ENCODE results near the gene PTCD3.

The PTCD3 gene

DNA sequence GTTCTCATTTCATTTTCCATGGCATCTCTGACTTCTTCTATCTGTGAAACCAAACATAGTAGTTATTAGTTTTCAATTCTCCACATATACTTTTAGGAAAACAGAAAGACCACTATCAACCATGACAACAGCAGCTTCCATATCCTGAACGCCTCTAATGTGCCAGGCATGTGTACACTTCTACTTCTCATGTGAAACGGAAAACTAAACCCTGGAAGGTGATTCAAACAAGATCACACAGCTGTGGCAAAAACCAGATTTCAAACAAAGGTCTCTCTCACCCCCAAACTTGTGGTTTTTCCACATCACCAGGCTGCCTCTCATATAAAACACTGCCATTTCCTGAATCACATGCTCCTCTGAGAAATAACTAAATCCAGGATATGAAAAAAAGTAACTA, 41.8 kb downstream of the PTCD3 start:
- no peak for DNase-seq

DNA sequence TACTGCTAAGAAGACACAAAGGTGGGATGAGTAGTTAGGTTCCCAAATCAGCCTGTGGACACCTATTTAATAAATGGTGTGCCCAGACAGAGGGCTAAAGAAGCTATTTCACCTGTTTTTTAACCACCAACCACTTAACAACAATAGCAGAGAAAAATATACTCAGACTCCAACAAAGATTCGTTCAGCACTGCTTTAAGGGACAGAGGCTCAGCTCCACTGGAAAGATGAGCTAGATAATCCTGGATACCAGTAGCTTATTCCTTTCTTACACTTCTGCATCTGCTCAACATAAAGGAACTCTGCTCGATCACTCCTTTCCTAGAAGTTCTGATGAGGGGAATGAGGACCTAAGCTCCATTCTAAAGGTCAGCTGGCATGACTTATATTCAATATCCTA, 44.5 kb downstream of the PTCD3 start:
- DNase-seq, result no peak

GRCh38 chr2:86157009-86157556, 51.0 kb downstream of the PTCD3 start:
- no peak for DNase-seq

- no peak for DNase-seq
These were observed 52.3 kb downstream of the PTCD3 start for GRCh38 chr2:86158286-86158685.

GRCh38 chr2:86160156-86160952, 54.3 kb downstream of the PTCD3 start:
- DNase-seq, result no peak

- no peak for DNase-seq
These were observed 64.4 kb downstream of the PTCD3 start for GRCh38 chr2:86170449-86170848.

DNA sequence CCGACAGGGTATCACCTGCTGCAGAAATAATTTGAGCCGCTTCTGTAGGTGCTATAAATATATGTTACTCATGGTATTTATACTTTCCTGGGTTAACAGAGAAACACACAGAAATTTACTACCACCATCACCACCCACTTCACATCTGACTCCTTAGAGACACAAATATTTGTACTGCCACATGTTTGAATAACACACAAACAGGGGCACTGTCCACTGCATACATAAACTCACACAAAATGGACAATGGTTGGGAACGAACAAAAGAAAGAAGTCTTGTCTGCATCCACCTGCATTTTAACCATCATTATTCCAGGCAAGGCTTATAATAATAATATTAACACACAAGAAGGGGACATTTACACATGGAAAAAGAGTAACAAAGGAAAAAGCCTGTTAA, 65.3 kb downstream of the PTCD3 start:
- peak; percentile 33 for DNase-seq

DNA sequence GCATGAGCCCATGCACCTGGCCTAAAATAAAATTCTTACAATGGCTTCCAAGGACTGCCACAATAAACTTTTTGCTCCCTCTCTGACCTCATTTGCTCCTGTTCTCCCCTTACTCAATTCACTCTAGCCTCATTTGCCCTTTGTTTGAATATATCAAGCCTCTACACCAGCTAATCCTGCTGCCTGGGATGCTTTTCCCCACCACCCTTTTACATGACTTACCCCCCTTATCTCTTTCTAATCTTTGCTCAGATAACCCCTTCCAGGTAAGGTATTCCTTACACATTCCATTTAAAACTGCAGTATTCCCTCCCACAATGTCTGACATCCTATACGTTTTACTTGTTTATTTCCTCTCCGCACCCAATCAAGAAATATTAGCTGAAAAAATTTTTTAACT, 66.6 kb downstream of the PTCD3 start:
- DNase-seq, result no peak

DNA sequence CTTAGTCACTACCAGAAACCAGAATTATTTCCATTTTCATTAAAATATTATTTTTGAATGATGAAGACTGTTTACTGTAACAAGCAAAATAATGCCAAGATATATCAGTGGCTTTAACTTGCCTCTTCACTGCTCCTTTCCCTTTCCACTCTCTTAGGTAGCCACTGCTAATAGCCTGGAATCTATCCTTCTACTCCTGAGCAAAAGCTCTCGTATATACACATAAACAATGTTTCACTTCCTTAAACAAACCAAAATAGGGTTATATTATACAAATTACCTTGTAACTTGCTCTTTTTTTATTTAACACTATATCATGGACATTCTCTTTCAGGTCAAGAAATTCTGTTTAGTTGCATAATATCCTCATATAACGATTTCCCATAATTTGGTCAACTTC, 68.4 kb downstream of the PTCD3 start:
- DNase-seq, result no peak

GRCh38 chr2:86175828-86176227, 69.8 kb downstream of the PTCD3 start:
- DNase-seq, result no peak

- no peak for DNase-seq
These were observed 70.6 kb downstream of the PTCD3 start for GRCh38 chr2:86176597-86176996.

- no peak for DNase-seq
These were observed 79.6 kb downstream of the PTCD3 start for GRCh38 chr2:86185517-86186212.

GRCh38 chr2:86186431-86186830, 80.4 kb downstream of the PTCD3 start:
- no peak for DNase-seq

DNA sequence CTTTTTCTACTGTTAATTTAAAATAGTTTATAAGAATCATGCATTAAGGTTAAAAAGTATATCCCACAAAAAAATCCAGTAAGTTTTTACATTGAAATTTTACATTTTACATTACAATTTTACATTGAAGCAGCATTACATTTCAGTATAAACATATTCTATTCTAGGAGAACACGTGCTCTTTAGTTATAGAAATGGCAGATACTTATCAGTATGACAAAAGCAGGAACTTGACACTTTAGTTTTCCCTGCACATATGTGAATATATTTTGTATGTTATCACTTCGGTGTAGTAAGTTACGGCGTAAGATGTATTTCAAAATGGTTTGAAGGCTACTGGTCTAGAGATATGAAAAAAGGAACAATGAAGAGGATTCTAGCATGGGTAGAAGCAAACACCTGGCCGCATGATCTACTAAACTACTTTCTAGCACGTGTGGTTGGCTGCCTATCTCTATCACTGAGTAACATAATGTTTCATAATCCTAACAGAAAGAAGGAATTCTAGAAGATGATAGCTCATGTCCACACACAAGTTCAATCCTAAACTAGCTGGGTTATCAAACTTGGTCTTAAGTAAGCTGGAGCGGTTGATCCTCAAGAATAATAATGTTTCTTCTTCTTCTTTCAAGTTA, 83.9 kb downstream of the PTCD3 start:
- DNase-seq, result no peak

Measured in NCI-H774 (cell line).